ENCODE measurements around the gene OMP. TPM values are rescaled to one million over a fixed set of nuclear protein-coding genes. Genes with fewer than 3 reads are reported as not detected.

OMP gene
- total RNA-seq, 1 donor from 2014 or later = not detected

- intact Hi-C loops (cut with micrococcal nuclease) = no loop called here
- no peaks in the 10 kb centered on the region for H3K36me3 Mint-ChIP-seq (ENCODE audit: low read depth)
- H3K27me3 Mint-ChIP-seq (ENCODE audit: low read depth) = peaks cover 13% of the 10 kb centered on the region
- peak overlapping the region; percentile 29 for H3K27ac Mint-ChIP-seq
- peaks cover 19% of the 10 kb centered on the region for H3K4me1 Mint-ChIP-seq (ENCODE audit: low read depth)
- no peak for DNase-seq (ENCODE audit: low spot score)
- no peaks in the 10 kb centered on the region for H3K9me3 Mint-ChIP-seq
- H3K4me3 Mint-ChIP-seq (ENCODE audit: low read depth) = no peak overlapping the region
Observed at GRCh38 chr11:77072851-77073327, 29.8 kb upstream of the OMP start.

- intact Hi-C loops (cut with micrococcal nuclease) = no loop called here
- peak overlapping the region; percentile 29 for H3K27ac Mint-ChIP-seq
- no peak for DNase-seq (ENCODE audit: low spot score)
- H3K27me3 Mint-ChIP-seq (ENCODE audit: low read depth) = peaks cover 17% of the 10 kb centered on the region
- no peak overlapping the region for H3K4me3 Mint-ChIP-seq (ENCODE audit: low read depth)
- peaks cover 19% of the 10 kb centered on the region for H3K4me1 Mint-ChIP-seq (ENCODE audit: low read depth)
- no peaks in the 10 kb centered on the region for H3K36me3 Mint-ChIP-seq (ENCODE audit: low read depth)
- no peaks in the 10 kb centered on the region for H3K9me3 Mint-ChIP-seq
Observed at GRCh38 chr11:77073328-77074001, 29.2 kb upstream of the OMP start.

GRCh38 chr11:77074205-77074604 is 28.4 kb upstream of the OMP start:
- H3K27me3 Mint-ChIP-seq (ENCODE audit: low read depth) = peaks cover 12% of the 10 kb centered on the region
- H3K4me3 Mint-ChIP-seq (ENCODE audit: low read depth) = no peak overlapping the region
- intact Hi-C loops (cut with micrococcal nuclease) = no loop called here
- H3K9me3 Mint-ChIP-seq = no peaks in the 10 kb centered on the region
- no peaks in the 10 kb centered on the region for H3K36me3 Mint-ChIP-seq (ENCODE audit: low read depth)
- peaks cover 19% of the 10 kb centered on the region for H3K4me1 Mint-ChIP-seq (ENCODE audit: low read depth)
- no peak for DNase-seq (ENCODE audit: low spot score)
- H3K27ac Mint-ChIP-seq = no peak overlapping the region

GRCh38 chr11:77074626-77075221 is 27.9 kb upstream of the OMP start:
- no peak for DNase-seq (ENCODE audit: low spot score)
- Mint-ChIP-seq H3K27me3 (ENCODE audit: low read depth) (peaks cover 12% of the 10 kb centered on the region), H3K9me3 (no peaks in the 10 kb centered on the region), H3K27ac (no peak overlapping the region), H3K4me1 (ENCODE audit: low read depth) (peaks cover 19% of the 10 kb centered on the region), H3K36me3 (ENCODE audit: low read depth) (no peaks in the 10 kb centered on the region), H3K4me3 (ENCODE audit: low read depth) (no peak overlapping the region)
- intact Hi-C loops (cut with micrococcal nuclease) = no loop called here

GRCh38 chr11:77075425-77075905 is 27.2 kb upstream of the OMP start:
- Mint-ChIP-seq H3K27me3 (ENCODE audit: low read depth) (peaks cover 12% of the 10 kb centered on the region), H3K36me3 (ENCODE audit: low read depth) (no peaks in the 10 kb centered on the region), H3K9me3 (no peaks in the 10 kb centered on the region), H3K4me1 (ENCODE audit: low read depth) (peaks cover 19% of the 10 kb centered on the region), H3K4me3 (ENCODE audit: low read depth) (no peak overlapping the region), H3K27ac (no peak overlapping the region)
- intact Hi-C loops (cut with micrococcal nuclease) = no loop called here
- DNase-seq (ENCODE audit: low spot score) = no peak

- no peak for DNase-seq (ENCODE audit: low spot score)
- H3K4me1 Mint-ChIP-seq (ENCODE audit: low read depth) = peaks cover 9% of the 10 kb centered on the region
- no peaks in the 10 kb centered on the region for H3K36me3 Mint-ChIP-seq (ENCODE audit: low read depth)
- H3K27me3 Mint-ChIP-seq (ENCODE audit: low read depth) = peaks cover 9% of the 10 kb centered on the region
- no peak overlapping the region for H3K4me3 Mint-ChIP-seq (ENCODE audit: low read depth)
- intact Hi-C loops (cut with micrococcal nuclease) = no loop called here
- no peak overlapping the region for H3K27ac Mint-ChIP-seq
- H3K9me3 Mint-ChIP-seq = no peaks in the 10 kb centered on the region
Observed at GRCh38 chr11:77079666-77080065, 23.0 kb upstream of the OMP start.

- H3K4me1 Mint-ChIP-seq (ENCODE audit: low read depth) = peaks cover 9% of the 10 kb centered on the region
- H3K4me3 Mint-ChIP-seq (ENCODE audit: low read depth) = no peak overlapping the region
- H3K27me3 Mint-ChIP-seq (ENCODE audit: low read depth) = peaks cover 9% of the 10 kb centered on the region
- H3K9me3 Mint-ChIP-seq = no peaks in the 10 kb centered on the region
- intact Hi-C loops (cut with micrococcal nuclease) = no loop called here
- no peak for DNase-seq (ENCODE audit: low spot score)
- H3K27ac Mint-ChIP-seq = no peak overlapping the region
- no peaks in the 10 kb centered on the region for H3K36me3 Mint-ChIP-seq (ENCODE audit: low read depth)
Observed at GRCh38 chr11:77080643-77081210, 21.9 kb upstream of the OMP start.

GRCh38 chr11:77081381-77081851 is 21.2 kb upstream of the OMP start:
- no peak overlapping the region for H3K27ac Mint-ChIP-seq
- H3K4me3 Mint-ChIP-seq (ENCODE audit: low read depth) = no peak overlapping the region
- no peaks in the 10 kb centered on the region for H3K9me3 Mint-ChIP-seq
- DNase-seq (ENCODE audit: low spot score) = no peak
- no peaks in the 10 kb centered on the region for H3K36me3 Mint-ChIP-seq (ENCODE audit: low read depth)
- H3K27me3 Mint-ChIP-seq (ENCODE audit: low read depth) = peaks cover 7% of the 10 kb centered on the region
- H3K4me1 Mint-ChIP-seq (ENCODE audit: low read depth) = peaks cover 9% of the 10 kb centered on the region
- intact Hi-C loops (cut with micrococcal nuclease) = no loop called here

- H3K4me1 Mint-ChIP-seq (ENCODE audit: low read depth) = peaks cover 9% of the 10 kb centered on the region
- intact Hi-C loops (cut with micrococcal nuclease) = no loop called here
- H3K9me3 Mint-ChIP-seq = no peaks in the 10 kb centered on the region
- H3K27ac Mint-ChIP-seq = peak overlapping the region; percentile 92
- peak overlapping the region; percentile 60 for H3K4me3 Mint-ChIP-seq (ENCODE audit: low read depth)
- DNase-seq (ENCODE audit: low spot score) = no peak
- H3K27me3 Mint-ChIP-seq (ENCODE audit: low read depth) = peaks cover 6% of the 10 kb centered on the region
- no peaks in the 10 kb centered on the region for H3K36me3 Mint-ChIP-seq (ENCODE audit: low read depth)
Observed at GRCh38 chr11:77081976-77082836, 20.4 kb upstream of the OMP start.

- Mint-ChIP-seq H3K4me1 (ENCODE audit: low read depth) (peaks cover 9% of the 10 kb centered on the region), H3K36me3 (ENCODE audit: low read depth) (no peaks in the 10 kb centered on the region), H3K27me3 (ENCODE audit: low read depth) (peaks cover 3% of the 10 kb centered on the region), H3K27ac (peak overlapping the region; percentile 92), H3K4me3 (ENCODE audit: low read depth) (peak overlapping the region; percentile 60), H3K9me3 (no peaks in the 10 kb centered on the region)
- intact Hi-C loops (cut with micrococcal nuclease) = no loop called here
- peak; percentile 41 for DNase-seq (ENCODE audit: low spot score)
Observed at GRCh38 chr11:77082838-77083565, 19.6 kb upstream of the OMP start.

GRCh38 chr11:77083566-77084245 is 18.9 kb upstream of the OMP start:
- Mint-ChIP-seq H3K4me3 (ENCODE audit: low read depth) (no peak overlapping the region), H3K27ac (peak overlapping the region; percentile 38), H3K27me3 (ENCODE audit: low read depth) (no peaks in the 10 kb centered on the region), H3K4me1 (ENCODE audit: low read depth) (peaks cover 9% of the 10 kb centered on the region), H3K36me3 (ENCODE audit: low read depth) (no peaks in the 10 kb centered on the region), H3K9me3 (no peaks in the 10 kb centered on the region)
- no peak for DNase-seq (ENCODE audit: low spot score)
- intact Hi-C loops (cut with micrococcal nuclease) = no loop called here

Measured in activated T-helper 2 cell treated with anti-CD3 and anti-CD28 coated beads, Interferon-gamma antibody, Interleukin-2, Interleukin-4, amounts not matched to agents 10 μg/mL and 5 μg/mL and 100 μg/mL, durations not matched to agents 14 hours and 24 hours and 36 hours (primary cell).